ENCODE results near the gene SPC24. TPM values are rescaled to one million over a fixed set of nuclear protein-coding genes. Genes with fewer than 3 reads are reported as not detected.

SPC24 gene
- total and polyA plus RNA-seq, 2 of the 4 experiments (the other 2 are of a cell fraction) = 12.2 to 97.5 TPM

DNA sequence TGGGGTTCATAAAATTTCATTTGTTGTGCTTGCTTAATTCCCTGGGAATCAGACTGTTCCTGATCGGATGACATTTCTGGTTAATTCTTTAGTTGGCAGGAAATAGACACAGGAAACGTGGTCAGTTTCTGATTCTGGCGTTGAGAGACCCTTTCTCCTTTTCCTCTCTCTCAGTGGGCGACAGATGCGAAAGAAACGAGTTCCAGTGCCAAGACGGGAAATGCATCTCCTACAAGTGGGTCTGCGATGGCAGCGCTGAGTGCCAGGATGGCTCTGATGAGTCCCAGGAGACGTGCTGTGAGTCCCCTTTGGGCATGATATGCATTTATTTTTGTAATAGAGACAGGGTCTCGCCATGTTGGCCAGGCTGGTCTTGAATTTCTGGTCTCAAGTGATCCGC lies 55.5 kb downstream of the SPC24 start:
- Histone ChIP-seq H3K4me2 (ENCODE audit: low read depth, low read length) (no peak overlapping the region), H4K5ac (ENCODE audit: low read depth, low read length) (no peak overlapping the region), H3K27ac (ENCODE audit: insufficient read depth, low read length) (no peak overlapping the region), H3K4me3 (ENCODE audit: insufficient read depth, low read depth, low read length) (no peak overlapping the region), H2BK15ac (ENCODE audit: low read depth, low read length) (no peak overlapping the region), H2AFZ (replicated peaks; ENCODE audit: low read length, poor library complexity) (no peak overlapping the region), H3K14ac (replicated peaks; ENCODE audit: low read depth, low read length) (no peak overlapping the region), H2AK9ac (replicated peaks; ENCODE audit: low read depth, low read length, poor library complexity) (no peak overlapping the region), H4K20me1 (ENCODE audit: insufficient read depth, low read length) (peaks cover 45% of the 10 kb centered on the region), H2AK5ac (ENCODE audit: low read depth, low read length) (no peak overlapping the region), H4K91ac (ENCODE audit: insufficient read depth, low read depth, low read length) (no peak overlapping the region), H4K8ac (ENCODE audit: low read depth in 2 of 2, low read length in 2 of 2) (no peak overlapping the region), H3K4me1 (ENCODE audit: control insufficient read depth, insufficient read depth, low read length) (peaks cover 5% of the 10 kb centered on the region), H3K56ac (ENCODE audit: extremely low read depth, insufficient read depth, low read length) (no peak overlapping the region), H2BK5ac (ENCODE audit: low read depth, low read length, poor library complexity, severe bottlenecking) (no peak overlapping the region), H2BK120ac (ENCODE audit: low read depth, low read length) (no peak overlapping the region), H3K27me3 (ENCODE audit: control insufficient read depth, insufficient read depth, low read length) (no peaks in the 10 kb centered on the region), H2BK20ac (ENCODE audit: low read depth, low read length) (no peak overlapping the region), H3K9me1 (ENCODE audit: insufficient read depth, low read length) (peaks cover 10% of the 10 kb centered on the region), H3K79me1 (ENCODE audit: low read depth in 1 of 2, low read length in 2 of 2) (peaks cover 21 to 65% of the 10 kb centered on the region in 2 experiments), H3K18ac (ENCODE audit: low read depth, low read length) (no peak overlapping the region), H3K4ac (ENCODE audit: low read depth, low read length) (no peak overlapping the region), H3K9me3 (ENCODE audit: control insufficient read depth, insufficient read depth, low read length) (no peaks in the 10 kb centered on the region), H3K36me3 (ENCODE audit: control insufficient read depth, insufficient read depth, low read length) (peaks cover 35% of the 10 kb centered on the region), H3K23ac (ENCODE audit: low read depth, low read length) (no peak overlapping the region), H3K9ac (ENCODE audit: low read depth, low read length) (no peak overlapping the region)
- BruUV-seq (replicated peaks) = no TSS peak
- dilution Hi-C loops (cut with HindIII; ENCODE audit: low sequenced_read_pairs, unreplicated experiment) (no loop called here), intact Hi-C loops (cut with micrococcal nuclease) (no loop called here), in situ Hi-C loops (cut with MboI; ENCODE audit: low sequenced_read_pairs) (no loop called here)
- TF ChIP-seq RFX5 (IDR thresholded peaks at IDR 0.05; ENCODE audit: low read depth, low read length) (no peak), MXI1 (IDR thresholded peaks at IDR 0.05; ENCODE audit: borderline replicate concordance, low read depth, low read length) (no peak), POLR2A (IDR thresholded peaks at IDR 0.05; ENCODE audit: low read depth, low read length) (no peak), SMC3 (IDR thresholded peaks at IDR 0.05; ENCODE audit: low read depth, low read length) (no peak), CEBPB (IDR thresholded peaks at IDR 0.05; ENCODE audit: low read depth, low read length) (no peak), BHLHE40 (IDR thresholded peaks at IDR 0.05; ENCODE audit: low read depth, low read length) (no peak), MAZ (IDR thresholded peaks at IDR 0.05; ENCODE audit: borderline replicate concordance, low read depth, low read length) (no peak), MAFK (IDR thresholded peaks at IDR 0.05; ENCODE audit: low read depth, low read length) (no peak)
- DNase-seq (no peak), ATAC-seq (ENCODE audit: low read depth) (no peak)
- 88% methylated on average over 5 of the region's 12 CpGs; no CpG with 5 or more reads in 1 of the 2 experiments for WGBS, 2 experiments (ENCODE audit: extremely low coverage in 2 of 2, insufficient read length in 1 of 2)
- ChIA-PET POLR2A (ENCODE audit: unreplicated experiment) (no interaction called here), CTCF (interaction anchor here (0.6 kb wide), 1 partner anchor 194 kb away, joined by 4 read pairs; no protein-coding TSS in a partner anchor)
